HepG2 (cell line): ENCODE results near the gene POLR1D. TPM values are rescaled to one million over a fixed set of nuclear protein-coding genes. Genes with fewer than 3 reads are reported as not detected.

Experiments used
- CREM ChIP-seq, 2 experiments: sonication (generic) in 1 of 2; formaldehyde crosslinking in 1 of 2; IDR thresholded peaks; 2 replicates each; pipeline versions ENCODE4 v1.4.0 to v1.6.1; 2016 to 2020; ENCODE audit warnings: antibody characterized with exemption in 1 of 2, mild to moderate bottlenecking in 1 of 2, missing genetic modification reagents in 1 of 2
- EHMT2 ChIP-seq: fragments of 200-600 bp; sonication (generic); IDR thresholded peaks from 2 replicates; pipeline ENCODE4 v1.7.0; 2017; ENCODE audit warnings: antibody characterized with exemption, low read depth, low read length, borderline replicate concordance
- ELF4 ChIP-seq: sonication (generic); formaldehyde crosslinking; IDR thresholded peaks from 2 replicates; pipeline ENCODE4 v1.5.0; 2020; ENCODE audit warnings: missing genetic modification reagents, mild to moderate bottlenecking, moderate library complexity, borderline replicate concordance
- HDAC6 ChIP-seq: fragments of 200-600 bp; sonication (generic); IDR thresholded peaks from 2 replicates; pipeline ENCODE4 v1.7.0; 2017; ENCODE audit warnings: mild to moderate bottlenecking, antibody characterized with exemption, low read length, low read depth
- KDM1A ChIP-seq: IDR thresholded peaks from 2 replicates; pipeline ENCODE4 v1.6.1; 2016; ENCODE audit warnings: missing compliant biosample characterization
- KDM2A ChIP-seq: sonication (generic); formaldehyde crosslinking; IDR thresholded peaks from 2 replicates; pipeline ENCODE4 v1.4.0; 2020; ENCODE audit warnings: low read depth, missing genetic modification reagents, borderline replicate concordance
- KMT2A ChIP-seq: sonication (generic); formaldehyde crosslinking; IDR thresholded peaks from 2 replicates; pipeline ENCODE4 v1.4.0; 2020; ENCODE audit warnings: missing genetic modification reagents
- MAF1 ChIP-seq: sonication (generic); formaldehyde crosslinking; IDR thresholded peaks from 2 replicates; pipeline ENCODE4 v1.5.0; 2020; ENCODE audit warnings: missing genetic modification reagents, borderline replicate concordance
- NAIF1 ChIP-seq: sonication (generic); formaldehyde crosslinking; IDR thresholded peaks from 2 replicates; pipeline ENCODE4 v1.5.0; 2020; ENCODE audit warnings: mild to moderate bottlenecking, missing genetic modification reagents, borderline replicate concordance
- PAX8 ChIP-seq: sonication (generic); formaldehyde crosslinking; IDR thresholded peaks from 2 replicates; pipeline ENCODE4 v1.8.0; 2022; ENCODE audit warnings: mild to moderate bottlenecking, missing genetic modification reagents, borderline replicate concordance
- PHB2 ChIP-seq: fragments of 450-650 bp; IDR thresholded peaks from 2 replicates; pipeline ENCODE4 v1.6.1; 2018; ENCODE audit not compliant: partially characterized antibody
- SNRNP70 ChIP-seq: fragments of 200-400 bp; formaldehyde crosslinking; IDR thresholded peaks from 2 replicates; pipeline ENCODE4 v1.6.1; 2017; ENCODE audit warnings: mild to moderate bottlenecking, low read depth, low read length, moderate library complexity
- SP4 ChIP-seq: sonication (generic); formaldehyde crosslinking; IDR thresholded peaks from 2 replicates; pipeline ENCODE4 v1.8.1; 2023; ENCODE audit warnings: mild to moderate bottlenecking, missing genetic modification reagents
- TRIM24 ChIP-seq: sonication (generic); formaldehyde crosslinking; IDR thresholded peaks from 2 replicates; pipeline ENCODE4 v1.8.0; 2022; ENCODE audit warnings: mild to moderate bottlenecking, missing genetic modification reagents
- ZFP41 ChIP-seq: sonication (generic); formaldehyde crosslinking; IDR thresholded peaks from 2 replicates; pipeline ENCODE4 v1.4.0; 2020; ENCODE audit warnings: mild to moderate bottlenecking, missing genetic modification reagents, borderline replicate concordance
- ZKSCAN8 ChIP-seq: IDR thresholded peaks from 2 replicates; pipeline ENCODE4 v1.6.1; 2016; ENCODE audit warnings: borderline replicate concordance, missing genetic modification reagents, missing compliant biosample characterization
- ZMYM2 ChIP-seq: sonication (generic); formaldehyde crosslinking; IDR thresholded peaks from 2 replicates; pipeline ENCODE4 v1.8.0; 2022; ENCODE audit warnings: mild to moderate bottlenecking, missing genetic modification reagents
- ZNF383 ChIP-seq: sonication (generic); formaldehyde crosslinking; IDR thresholded peaks from 2 replicates; pipeline ENCODE4 v1.4.0; 2020; ENCODE audit warnings: missing genetic modification reagents, mild to moderate bottlenecking, borderline replicate concordance
- ZNF615 ChIP-seq: sonication (generic); formaldehyde crosslinking; IDR thresholded peaks from 2 replicates; pipeline ENCODE4 v1.5.0; 2020; ENCODE audit warnings: mild to moderate bottlenecking, missing genetic modification reagents, borderline replicate concordance
- ZNF619 ChIP-seq: sonication (generic); formaldehyde crosslinking; IDR thresholded peaks from 2 replicates; pipeline ENCODE4 v1.4.0; 2020; ENCODE audit warnings: mild to moderate bottlenecking, missing genetic modification reagents
- ZXDC ChIP-seq: sonication (generic); formaldehyde crosslinking; IDR thresholded peaks from 2 replicates; pipeline ENCODE4 v1.5.0; 2020; ENCODE audit warnings: mild to moderate bottlenecking, missing genetic modification reagents
- polyA plus RNA-seq, 8 experiments: library from polyadenylated mRNA; depleted of rRNA in 3 of 8; stranded (reverse) in 7 of 8; unstranded in 1 of 8; fragments of >200 nt; fragmentation: Illumina TruSeq in 4 of 8; extraction: Trizol in 4 of 8; gene quantifications; 2 replicates each; pipeline versions ENCODE4 v1.2.1 to v1.2.3, GENCODE V29; 2011 to 2016; ENCODE audit warnings: low read depth in 4 of 8, missing spikeins in 1 of 8, mixed read lengths in 1 of 8; ENCODE audit not compliant: insufficient read depth in 1 of 8
- total RNA-seq, 5 experiments: library from RNA; depleted of rRNA; stranded (reverse); fragments of >200 nt; fragmentation: Illumina TruSeq; extraction: Trizol; gene quantifications; 2 replicates each; pipeline ENCODE4 v1.2.3, GENCODE V29; 2016; ENCODE audit warnings: low read depth in 1 of 5
- TF ChIP-seq, protein P1 (sequence below): sonication (generic); formaldehyde crosslinking; IDR thresholded peaks from 2 replicates; pipeline ENCODE4 v1.5.0; 2020; ENCODE audit warnings: missing genetic modification reagents
- TF ChIP-seq, protein P2 (sequence below): sonication (generic); formaldehyde crosslinking; IDR thresholded peaks from 2 replicates; pipeline ENCODE4 v1.5.1; 2020; ENCODE audit warnings: missing genetic modification reagents, mild to moderate bottlenecking, borderline replicate concordance

POLR1D gene
- total and polyA plus RNA-seq, 2 of the 13 experiments (the other 11 are each of a cell fraction or from before 2014, with no cell fraction given), result 183 to 490 TPM

DNA sequence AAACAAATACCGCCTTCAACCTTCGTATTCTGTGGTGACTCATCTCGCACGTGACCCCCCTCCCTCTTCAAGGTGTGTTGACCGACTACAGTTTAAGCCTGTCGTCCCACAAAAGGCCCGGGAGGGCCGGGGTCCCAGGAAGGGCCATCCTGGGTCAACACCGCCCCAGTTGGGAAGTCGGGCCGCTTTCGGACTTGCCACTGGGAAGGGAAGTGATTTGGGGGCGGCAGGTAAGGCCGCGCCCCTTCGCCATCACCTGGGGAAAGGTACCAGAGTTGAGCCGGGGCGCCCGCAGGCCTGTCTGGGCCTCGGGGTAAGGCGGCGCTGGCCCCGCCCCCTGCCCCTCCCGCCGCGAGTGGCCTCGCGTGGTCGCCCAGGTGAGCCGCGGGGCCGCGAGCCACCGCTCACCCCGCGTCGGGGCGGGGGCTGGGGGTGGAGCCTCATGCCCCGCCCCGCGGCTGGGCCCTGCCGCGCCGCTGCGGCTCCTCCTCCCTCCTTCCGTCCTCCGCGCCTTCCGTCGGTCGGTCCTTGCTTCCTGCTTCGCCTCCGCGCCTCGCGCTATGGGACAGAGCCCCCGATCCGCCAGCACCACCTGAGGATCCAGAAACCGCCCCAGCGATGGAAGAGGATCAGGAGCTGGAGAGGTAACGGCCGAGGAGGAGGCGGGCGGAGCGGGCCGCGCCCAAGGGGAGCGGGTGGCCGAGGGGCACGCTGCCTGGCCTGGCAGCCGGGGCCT is at the start of gene POLR1D (continued):
- TF ChIP-seq ZNF619 (CRISPR knock-in tag), result peak; percentile 89; the same call in 1 of the 2 replicates
- peak; percentile 93 for TF ChIP-seq SP4
- TF ChIP-seq ZMYM2 (CRISPR knock-in tag), result no peak
- TF ChIP-seq ZKSCAN8 (CRISPR knock-in tag), result no peak
- TF ChIP-seq CREM (IDR thresholded peaks at IDR 0.05), result no peak
- no peak for TF ChIP-seq CREM (CRISPR knock-in tag; IDR thresholded peaks at IDR 0.05)
- no peak for TF ChIP-seq ZNF383 (CRISPR knock-in tag)
- TF ChIP-seq NAIF1 (CRISPR knock-in tag), result no peak
- TF ChIP-seq EHMT2, result no peak
- no peak for TF ChIP-seq ZNF615 (CRISPR knock-in tag)
- no peak for TF ChIP-seq KDM1A (CRISPR knock-in tag)
- TF ChIP-seq PHB2, result no peak
- no peak for TF ChIP-seq HDAC6
- TF ChIP-seq KDM2A (CRISPR knock-in tag), result peak; percentile 96
- TF ChIP-seq ZXDC (CRISPR knock-in tag), result peak; percentile 88
- TF ChIP-seq, protein P1, sequence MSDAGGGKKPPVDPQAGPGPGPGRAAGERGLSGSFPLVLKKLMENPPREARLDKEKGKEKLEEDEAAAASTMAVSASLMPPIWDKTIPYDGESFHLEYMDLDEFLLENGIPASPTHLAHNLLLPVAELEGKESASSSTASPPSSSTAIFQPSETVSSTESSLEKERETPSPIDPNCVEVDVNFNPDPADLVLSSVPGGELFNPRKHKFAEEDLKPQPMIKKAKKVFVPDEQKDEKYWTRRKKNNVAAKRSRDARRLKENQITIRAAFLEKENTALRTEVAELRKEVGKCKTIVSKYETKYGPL, result no peak
- TF ChIP-seq SNRNP70, result no peak
- no peak for TF ChIP-seq ZFP41 (CRISPR knock-in tag)
- peak; percentile 86 for TF ChIP-seq KMT2A (CRISPR knock-in tag)
- TF ChIP-seq TRIM24, result no peak
- 0 out of 2 replicates have a peak, but pooled peaks have one; percentile 27 for TF ChIP-seq ELF4 (CRISPR knock-in tag)
- TF ChIP-seq, protein P2, sequence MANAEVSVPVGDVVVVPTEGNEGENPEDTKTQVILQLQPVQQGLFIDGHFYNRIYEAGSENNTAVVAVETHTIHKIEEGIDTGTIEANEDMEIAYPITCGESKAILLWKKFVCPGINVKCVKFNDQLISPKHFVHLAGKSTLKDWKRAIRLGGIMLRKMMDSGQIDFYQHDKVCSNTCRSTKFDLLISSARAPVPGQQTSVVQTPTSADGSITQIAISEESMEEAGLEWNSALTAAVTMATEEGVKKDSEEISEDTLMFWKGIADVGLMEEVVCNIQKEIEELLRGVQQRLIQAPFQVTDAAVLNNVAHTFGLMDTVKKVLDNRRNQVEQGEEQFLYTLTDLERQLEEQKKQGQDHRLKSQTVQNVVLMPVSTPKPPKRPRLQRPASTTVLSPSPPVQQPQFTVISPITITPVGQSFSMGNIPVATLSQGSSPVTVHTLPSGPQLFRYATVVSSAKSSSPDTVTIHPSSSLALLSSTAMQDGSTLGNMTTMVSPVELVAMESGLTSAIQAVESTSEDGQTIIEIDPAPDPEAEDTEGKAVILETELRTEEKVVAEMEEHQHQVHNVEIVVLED (CRISPR knock-in tag), result peak; percentile 39; the same call in 1 of the 2 replicates
- no peak for TF ChIP-seq MAF1 (CRISPR knock-in tag)
- TF ChIP-seq PAX8 (CRISPR knock-in tag), result peak; percentile 93; the same call in 1 of the 2 replicates
